Measurements from ENCODE around the gene DSCAML1.

DSCAML1 gene

DNA sequence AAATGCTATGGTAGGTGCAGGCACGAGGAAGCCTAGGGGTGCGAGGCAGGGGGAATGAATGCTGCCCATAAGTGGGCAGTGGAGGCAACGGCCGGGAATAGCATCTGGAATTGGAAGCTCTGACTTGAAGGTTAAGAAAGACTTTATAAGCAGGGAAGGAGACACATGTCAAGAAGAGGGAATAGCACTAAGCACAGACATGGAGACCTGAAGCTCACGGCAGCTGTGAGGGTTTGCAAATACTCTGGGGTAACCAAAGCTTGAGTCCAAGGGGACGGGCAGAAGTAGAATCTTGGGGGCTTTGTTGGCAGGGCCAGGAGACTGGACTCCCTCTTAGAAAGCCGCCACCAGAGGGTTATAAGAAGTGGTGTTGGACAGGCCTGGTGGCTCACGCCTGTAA, 356.8 kb downstream of the DSCAML1 start:
- no peaks in the 10 kb centered on the region for H3K36me3 Mint-ChIP-seq
- H3K4me1 Mint-ChIP-seq = no peaks in the 10 kb centered on the region
- H3K4me3 Mint-ChIP-seq = no peak overlapping the region
- H3K9me3 Mint-ChIP-seq = no peaks in the 10 kb centered on the region
- peaks cover 9% of the 10 kb centered on the region for H3K27me3 Mint-ChIP-seq
- H3K27ac Mint-ChIP-seq = no peak overlapping the region

DNA sequence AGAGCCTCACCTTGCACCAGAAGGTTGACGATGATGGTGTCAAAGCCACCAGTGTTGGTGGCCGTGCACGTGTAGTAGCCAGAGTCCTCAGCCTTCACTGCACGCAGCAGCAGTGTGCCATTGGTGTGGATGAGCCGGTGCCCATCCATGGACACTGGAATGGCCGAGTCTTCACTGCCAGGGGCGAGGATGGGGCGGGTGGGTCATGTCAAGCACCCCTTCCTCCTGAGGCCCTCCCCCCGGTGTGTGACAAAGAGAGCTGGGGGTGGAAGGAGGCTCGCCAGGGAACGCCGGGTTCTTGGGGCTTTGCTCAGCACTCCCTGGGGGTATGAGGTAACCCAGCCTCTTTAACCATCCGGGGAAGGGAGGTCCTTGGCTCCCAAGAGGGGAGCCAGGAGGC, 357.8 kb downstream of the DSCAML1 start:
- no peaks in the 10 kb centered on the region for H3K9me3 Mint-ChIP-seq
- no peaks in the 10 kb centered on the region for H3K36me3 Mint-ChIP-seq
- no peak overlapping the region for H3K4me3 Mint-ChIP-seq
- no peak overlapping the region for H3K27ac Mint-ChIP-seq
- H3K4me1 Mint-ChIP-seq = no peaks in the 10 kb centered on the region
- peaks cover 9% of the 10 kb centered on the region for H3K27me3 Mint-ChIP-seq

DNA sequence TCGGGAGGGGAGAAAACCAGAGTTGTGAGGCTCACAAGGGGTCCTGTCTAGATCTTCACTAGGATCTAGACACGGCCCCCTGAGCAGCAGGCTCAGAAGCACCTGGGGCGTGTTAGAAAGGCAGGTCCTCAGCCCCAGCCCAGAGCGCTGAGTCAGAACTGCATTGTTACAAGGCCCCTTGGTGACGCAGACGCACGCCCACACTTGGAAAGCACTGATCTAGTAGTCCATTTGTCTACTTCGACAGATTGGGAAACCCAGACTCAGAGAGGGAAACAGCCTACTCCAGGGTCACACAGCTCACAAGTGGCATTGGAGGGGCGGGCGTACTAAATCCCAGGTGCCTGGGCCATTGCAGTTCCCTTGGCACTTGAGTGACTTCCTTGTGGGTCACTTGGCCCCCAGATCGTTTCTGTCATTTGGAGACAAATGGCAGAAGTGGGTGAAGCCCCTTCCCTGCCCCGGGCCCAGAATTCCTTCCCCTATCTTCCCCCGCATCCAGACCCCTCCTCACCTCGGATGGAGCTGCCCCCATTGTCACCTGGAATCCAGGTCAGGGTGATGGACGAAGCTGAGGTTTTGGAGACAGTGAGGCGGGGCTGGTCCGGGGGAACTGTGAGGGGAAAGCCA, 358.5 kb downstream of the DSCAML1 start:
- no peaks in the 10 kb centered on the region for H3K4me1 Mint-ChIP-seq
- no peak overlapping the region for H3K4me3 Mint-ChIP-seq
- peaks cover 9% of the 10 kb centered on the region for H3K27me3 Mint-ChIP-seq
- no peaks in the 10 kb centered on the region for H3K36me3 Mint-ChIP-seq
- no peak overlapping the region for H3K27ac Mint-ChIP-seq
- no peaks in the 10 kb centered on the region for H3K9me3 Mint-ChIP-seq

DNA sequence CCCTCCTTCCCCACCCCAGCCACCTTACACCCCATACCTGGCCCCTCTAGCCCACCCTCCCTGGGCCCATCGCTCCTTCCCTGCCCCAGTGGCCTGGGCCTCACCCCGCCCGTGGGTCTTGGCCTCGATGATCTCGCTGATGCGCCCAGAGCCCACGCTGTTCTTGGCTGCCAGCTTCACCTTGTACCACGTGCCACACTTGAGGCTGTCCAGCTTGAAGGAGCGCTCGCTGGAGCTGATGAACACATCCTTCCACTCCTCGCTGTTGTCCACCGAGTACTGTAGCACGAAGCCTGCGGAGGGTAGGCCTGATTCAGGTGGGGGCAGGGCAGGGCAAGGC, 359.3 kb downstream of the DSCAML1 start:
- Mint-ChIP-seq H3K4me3 (no peak overlapping the region), H3K27me3 (peaks cover 9% of the 10 kb centered on the region), H3K27ac (no peak overlapping the region), H3K36me3 (no peaks in the 10 kb centered on the region), H3K9me3 (no peaks in the 10 kb centered on the region), H3K4me1 (no peaks in the 10 kb centered on the region)

DNA sequence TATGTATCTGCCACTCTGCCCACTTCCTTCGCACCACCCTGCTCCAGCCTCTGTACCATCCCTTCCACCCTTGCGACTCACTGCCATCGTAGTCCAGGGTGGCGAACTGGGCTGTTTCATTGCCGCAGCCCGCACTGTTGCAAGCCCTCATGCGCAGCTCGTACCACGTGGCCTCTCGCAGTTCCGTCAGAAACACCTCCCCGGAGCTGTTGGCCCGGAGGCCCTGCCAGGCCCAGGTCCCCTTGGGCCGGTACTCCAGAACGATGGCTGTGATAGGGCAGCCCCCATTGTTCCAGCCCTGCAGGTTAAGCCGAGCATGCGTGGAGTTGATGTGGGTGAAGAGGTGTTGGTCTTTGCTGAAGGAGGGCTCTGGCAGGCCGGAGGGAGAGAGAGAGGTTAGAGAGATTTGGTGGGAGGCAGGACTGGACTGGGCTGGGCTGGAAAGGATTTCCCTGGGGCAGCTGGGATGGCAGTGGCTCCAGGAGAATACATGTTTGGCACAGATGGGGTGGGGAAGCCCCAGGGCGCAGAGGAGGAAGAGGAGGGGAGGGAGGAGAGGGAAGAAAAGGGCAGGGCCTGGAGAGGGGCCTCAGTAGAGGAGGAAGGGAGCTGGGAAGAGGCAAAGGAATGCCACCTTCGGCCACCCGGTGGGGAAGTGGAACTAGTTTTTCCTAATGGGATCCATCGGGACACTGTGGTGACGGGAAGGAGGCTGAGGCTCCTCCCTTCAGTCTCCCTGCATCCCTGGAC, 359.8 kb downstream of the DSCAML1 start:
- Mint-ChIP-seq H3K4me3 (no peak overlapping the region), H3K27me3 (peaks cover 8% of the 10 kb centered on the region), H3K27ac (no peak overlapping the region), H3K36me3 (no peaks in the 10 kb centered on the region), H3K9me3 (no peaks in the 10 kb centered on the region), H3K4me1 (no peaks in the 10 kb centered on the region)

DNA sequence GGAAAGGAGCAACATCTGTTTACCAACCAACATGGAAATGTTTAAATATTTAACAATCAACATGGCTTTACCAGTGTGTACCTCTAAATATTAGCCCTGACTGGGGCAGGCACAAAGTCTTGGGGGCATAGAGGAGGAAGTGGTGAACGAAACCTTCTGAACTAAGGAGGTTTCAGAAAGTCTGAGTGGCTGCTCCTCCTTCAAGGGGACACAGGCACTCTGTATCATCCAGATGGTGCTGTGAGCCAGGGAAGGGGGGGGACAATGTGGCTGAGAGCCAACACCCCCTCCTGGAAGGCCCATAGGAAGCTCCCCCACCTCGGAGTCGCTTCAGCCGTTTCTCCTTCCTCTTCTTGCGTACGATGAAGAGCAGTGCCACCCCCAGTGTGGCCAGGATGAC, 361.7 kb downstream of the DSCAML1 start:
- no peaks in the 10 kb centered on the region for H3K4me1 Mint-ChIP-seq
- H3K27ac Mint-ChIP-seq = no peak overlapping the region
- no peaks in the 10 kb centered on the region for H3K9me3 Mint-ChIP-seq
- H3K27me3 Mint-ChIP-seq = peaks cover 2% of the 10 kb centered on the region
- H3K4me3 Mint-ChIP-seq = no peak overlapping the region
- H3K36me3 Mint-ChIP-seq = no peaks in the 10 kb centered on the region

DNA sequence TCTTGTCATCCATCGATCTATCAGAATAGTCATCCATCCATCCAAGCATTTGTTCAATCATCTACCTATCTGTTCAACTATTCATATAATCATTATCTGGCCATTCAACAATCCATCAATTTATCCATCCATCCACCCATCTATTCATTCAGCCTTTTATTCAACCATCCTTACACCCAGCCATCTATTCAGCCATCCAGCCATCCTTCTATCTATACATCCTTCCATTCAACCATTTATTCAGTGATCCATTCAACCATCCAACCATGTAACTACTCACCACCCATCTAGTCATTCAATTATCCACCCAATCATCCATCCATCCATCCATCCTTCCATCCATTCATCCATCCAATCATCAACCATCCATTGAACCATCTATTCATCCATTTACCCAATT, 362.5 kb downstream of the DSCAML1 start:
- no peaks in the 10 kb centered on the region for H3K36me3 Mint-ChIP-seq
- peaks cover 2% of the 10 kb centered on the region for H3K27me3 Mint-ChIP-seq
- H3K27ac Mint-ChIP-seq = no peak overlapping the region
- H3K4me3 Mint-ChIP-seq = no peak overlapping the region
- H3K9me3 Mint-ChIP-seq = no peaks in the 10 kb centered on the region
- H3K4me1 Mint-ChIP-seq = no peaks in the 10 kb centered on the region

DNA sequence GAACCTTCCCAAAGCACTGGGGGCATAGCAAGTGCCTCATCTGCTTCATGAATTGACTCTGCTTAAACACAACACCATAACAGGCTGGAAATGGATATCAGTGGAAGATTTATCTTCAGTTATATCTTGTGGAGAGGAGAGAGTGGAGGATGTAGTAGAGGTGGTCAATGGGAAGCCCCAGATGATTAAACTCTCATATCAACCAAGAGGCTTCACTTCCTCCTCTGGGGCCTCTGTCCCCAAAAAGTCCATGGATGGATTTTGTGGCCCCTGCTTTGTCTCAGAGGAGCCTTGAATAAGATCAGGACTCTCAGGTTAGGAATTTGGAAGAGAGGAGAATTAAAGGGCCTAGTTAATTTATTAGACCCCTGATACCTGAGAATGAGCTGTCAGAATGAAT, 363.3 kb downstream of the DSCAML1 start:
- no peaks in the 10 kb centered on the region for H3K9me3 Mint-ChIP-seq

DNA sequence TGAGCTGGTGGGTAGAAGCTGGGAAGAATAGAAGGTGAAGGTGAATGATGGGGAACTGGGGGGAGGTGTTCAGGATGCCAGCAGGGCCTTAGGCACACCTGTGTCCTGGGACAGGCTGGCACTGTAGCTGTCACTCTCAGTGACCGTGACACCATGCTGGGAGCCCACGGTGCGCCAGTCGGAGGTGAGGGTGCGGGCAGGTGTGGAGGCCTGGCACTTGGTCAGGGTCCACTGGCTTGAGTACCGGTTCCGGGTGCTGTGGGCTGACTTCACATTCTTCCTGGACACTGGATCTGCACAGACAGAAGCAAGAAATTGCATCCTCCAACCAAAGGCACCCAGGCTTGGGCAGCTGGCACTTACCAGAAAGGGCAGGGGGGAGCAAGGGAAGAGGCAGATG, 365.6 kb downstream of the DSCAML1 start:
- Mint-ChIP-seq H3K4me3 (no peak overlapping the region), H3K9me3 (no peaks in the 10 kb centered on the region), H3K27ac (no peak overlapping the region), H3K4me1 (peaks cover 6% of the 10 kb centered on the region), H3K27me3 (peaks cover 3% of the 10 kb centered on the region), H3K36me3 (no peaks in the 10 kb centered on the region)

More for the DNA sequence above, 363.3 kb downstream of the DSCAML1 start:
- Mint-ChIP-seq H3K36me3 (no peaks in the 10 kb centered on the region), H3K4me3 (no peak overlapping the region), H3K27me3 (peaks cover 1% of the 10 kb centered on the region), H3K27ac (no peak overlapping the region), H3K4me1 (no peaks in the 10 kb centered on the region)

DNA sequence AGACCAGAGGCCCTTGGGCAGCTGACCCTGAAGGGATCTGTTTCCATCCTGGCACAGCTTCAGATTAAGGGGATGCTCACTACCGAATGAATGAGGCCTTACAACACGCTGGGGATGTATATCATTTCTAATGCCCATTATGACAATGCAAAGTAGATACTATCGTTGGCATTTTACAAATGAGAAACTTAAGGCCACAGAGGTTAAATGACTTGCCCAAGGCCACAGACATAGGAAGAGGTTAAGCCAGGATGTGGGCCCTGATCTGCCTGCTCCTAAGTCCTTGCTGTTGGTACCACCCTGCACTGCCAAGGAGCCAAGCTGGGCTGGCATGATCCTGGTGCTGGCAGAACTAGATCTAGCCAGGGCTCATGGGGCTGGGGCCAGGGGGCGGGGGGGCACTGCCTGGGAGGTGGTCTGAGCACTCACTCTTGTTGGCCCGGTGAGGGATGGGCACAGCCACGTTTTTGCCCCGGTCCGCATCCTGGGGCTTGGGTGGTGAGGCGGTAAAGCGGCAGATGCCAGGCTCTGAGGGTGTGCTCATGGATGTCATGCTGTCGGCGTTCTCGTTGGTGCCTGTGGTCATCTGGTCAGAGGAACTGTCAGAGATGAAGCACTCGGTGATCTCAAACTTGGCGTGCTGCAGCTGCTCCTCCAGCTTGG, 366.6 kb downstream of the DSCAML1 start:
- Mint-ChIP-seq H3K27me3 (peaks cover 1% of the 10 kb centered on the region), H3K27ac (no peak overlapping the region), H3K36me3 (no peaks in the 10 kb centered on the region), H3K4me1 (peaks cover 6% of the 10 kb centered on the region), H3K9me3 (no peaks in the 10 kb centered on the region), H3K4me3 (no peak overlapping the region)

DNA sequence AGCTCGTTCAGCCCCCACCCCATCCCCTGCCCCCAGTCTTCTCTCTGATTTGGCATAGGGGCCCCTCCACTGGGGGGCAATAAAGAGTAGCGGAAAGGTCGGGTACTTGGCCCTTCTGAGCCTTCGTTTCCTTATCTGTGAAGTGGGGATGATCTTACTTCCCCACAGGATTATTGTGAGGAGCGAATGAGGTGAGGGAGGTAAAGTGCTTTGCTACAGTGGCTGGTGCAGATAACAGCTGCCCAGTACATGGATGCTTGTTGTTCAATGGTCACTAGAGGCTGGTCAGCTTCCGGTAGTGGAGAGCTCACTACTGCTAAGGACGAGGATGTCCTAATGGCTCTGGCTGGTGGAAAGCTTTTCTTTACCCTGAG, 368.2 kb downstream of the DSCAML1 start:
- H3K27me3 Mint-ChIP-seq = peaks cover 3% of the 10 kb centered on the region
- no peaks in the 10 kb centered on the region for H3K9me3 Mint-ChIP-seq
- H3K27ac Mint-ChIP-seq = no peak overlapping the region
- H3K4me3 Mint-ChIP-seq = no peak overlapping the region
- H3K36me3 Mint-ChIP-seq = no peaks in the 10 kb centered on the region
- H3K4me1 Mint-ChIP-seq = peaks cover 6% of the 10 kb centered on the region

DNA sequence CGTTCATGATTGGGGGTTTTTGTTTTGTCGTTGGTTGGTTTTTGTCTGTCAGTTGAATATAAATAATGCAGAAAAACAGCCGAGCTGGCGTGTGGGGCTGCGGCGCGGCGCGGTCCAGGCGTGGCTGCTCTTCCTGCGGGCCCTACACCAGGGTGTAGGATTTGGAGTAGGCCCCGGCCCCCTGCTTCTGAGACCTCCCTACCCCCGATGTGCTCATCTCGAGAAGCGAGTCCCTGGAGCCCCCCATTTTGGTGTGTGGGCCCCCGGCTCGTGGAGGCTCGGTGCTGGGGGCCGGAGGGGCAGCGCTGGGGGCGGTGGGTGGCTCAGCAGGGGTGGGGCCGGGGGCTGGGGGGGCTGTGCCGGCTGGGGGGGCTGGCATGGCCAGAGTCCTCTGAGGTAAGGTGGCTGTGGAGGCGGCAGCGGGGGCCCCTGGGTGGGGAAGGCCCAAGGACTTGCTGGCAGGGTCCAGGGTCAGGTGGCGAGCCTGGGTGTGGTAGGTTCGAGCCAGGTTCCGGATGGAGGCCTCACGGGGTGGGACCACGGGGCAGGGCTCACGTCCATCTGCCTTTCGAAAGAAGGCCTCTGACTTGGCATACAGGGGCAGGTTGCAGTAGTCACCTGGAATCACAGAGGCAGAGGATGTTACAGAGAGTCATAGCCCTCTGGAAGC, 368.7 kb downstream of the DSCAML1 start:
- no peak overlapping the region for H3K27ac Mint-ChIP-seq

DNA sequence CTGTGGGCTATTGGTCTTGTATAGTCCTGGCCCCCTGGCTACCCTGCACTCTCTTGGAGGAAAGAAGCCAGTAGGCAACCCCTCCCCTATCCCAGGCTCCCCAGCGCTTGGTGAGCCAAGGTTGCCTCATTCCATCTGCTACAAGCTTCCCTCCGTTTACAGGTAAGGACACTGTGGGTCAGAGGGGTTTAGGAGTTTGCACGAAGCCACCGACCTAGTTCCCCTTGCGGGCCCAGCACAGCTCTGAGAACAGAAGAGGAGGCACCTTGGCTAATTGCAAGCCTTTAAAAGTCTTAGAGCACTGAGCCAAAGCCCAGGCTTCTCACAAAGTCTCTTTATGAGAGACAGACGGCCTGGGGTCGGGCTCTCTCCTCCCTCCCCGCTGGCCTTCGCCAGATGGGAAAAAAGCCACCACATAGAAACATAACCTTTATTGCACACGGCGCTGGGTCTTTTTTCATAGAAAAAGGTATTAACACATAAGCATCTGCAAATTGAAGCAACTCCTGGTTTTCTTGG, 369.6 kb downstream of the DSCAML1 start:
- Mint-ChIP-seq H3K27ac (no peak overlapping the region), H3K9me3 (no peaks in the 10 kb centered on the region)

More for the DNA sequence above, 368.7 kb downstream of the DSCAML1 start:
- peaks cover 3% of the 10 kb centered on the region for H3K27me3 Mint-ChIP-seq
- no peak overlapping the region for H3K4me3 Mint-ChIP-seq
- peaks cover 6% of the 10 kb centered on the region for H3K4me1 Mint-ChIP-seq
- H3K36me3 Mint-ChIP-seq = no peaks in the 10 kb centered on the region
- no peaks in the 10 kb centered on the region for H3K9me3 Mint-ChIP-seq

DNA sequence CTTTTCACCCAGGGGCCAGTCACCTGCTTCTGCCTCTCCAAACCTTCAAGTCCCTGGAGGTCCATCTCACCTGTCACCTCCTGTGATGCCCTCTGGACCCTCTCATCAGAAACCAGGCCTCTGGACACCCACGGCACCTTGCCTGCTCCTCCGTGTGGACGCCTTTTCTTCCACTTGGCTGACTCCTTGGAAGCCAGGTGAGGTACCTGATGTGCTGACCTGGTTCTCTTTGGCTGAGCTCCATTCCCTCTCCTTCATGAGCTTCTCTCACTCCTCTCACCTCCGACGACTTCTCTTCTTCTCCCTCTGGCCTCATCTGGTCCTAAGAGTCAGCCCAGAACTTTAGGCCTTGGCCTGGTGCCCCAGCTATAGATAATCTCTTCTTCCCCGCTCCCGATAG, 370.1 kb downstream of the DSCAML1 start:
- no peak overlapping the region for H3K4me3 Mint-ChIP-seq
- peaks cover 3% of the 10 kb centered on the region for H3K27me3 Mint-ChIP-seq

More for the DNA sequence above, 369.6 kb downstream of the DSCAML1 start:
- no peak overlapping the region for H3K4me3 Mint-ChIP-seq
- peaks cover 6% of the 10 kb centered on the region for H3K4me1 Mint-ChIP-seq
- H3K36me3 Mint-ChIP-seq = no peaks in the 10 kb centered on the region
- peaks cover 3% of the 10 kb centered on the region for H3K27me3 Mint-ChIP-seq

DNA sequence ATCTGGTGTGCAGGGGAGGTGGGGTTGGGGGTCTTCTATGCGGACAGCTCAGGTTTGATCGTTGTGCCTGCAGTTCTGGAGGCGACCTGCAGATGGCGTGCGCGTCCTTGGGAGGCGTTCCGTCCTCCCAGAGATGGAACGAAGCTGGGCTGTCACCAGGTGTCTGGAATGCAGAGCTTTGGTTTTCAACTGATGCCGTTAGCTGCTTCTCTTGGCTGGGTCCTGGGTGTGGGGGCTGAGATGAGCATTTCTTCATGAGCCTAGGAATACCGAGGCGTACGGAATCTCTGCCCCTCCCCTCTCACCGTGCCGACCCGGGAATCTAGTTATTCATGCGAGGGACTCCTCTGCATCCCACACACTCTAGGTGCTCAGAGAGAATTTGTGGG, 370.7 kb downstream of the DSCAML1 start:
- peaks cover 3% of the 10 kb centered on the region for H3K27me3 Mint-ChIP-seq
- peaks cover 6% of the 10 kb centered on the region for H3K4me1 Mint-ChIP-seq
- H3K27ac Mint-ChIP-seq = no peak overlapping the region
- no peak overlapping the region for H3K4me3 Mint-ChIP-seq
- H3K36me3 Mint-ChIP-seq = no peaks in the 10 kb centered on the region
- H3K9me3 Mint-ChIP-seq = no peaks in the 10 kb centered on the region

More for the DNA sequence above, 370.1 kb downstream of the DSCAML1 start:
- Mint-ChIP-seq H3K9me3 (no peaks in the 10 kb centered on the region), H3K36me3 (no peaks in the 10 kb centered on the region), H3K27ac (no peak overlapping the region), H3K4me1 (peaks cover 6% of the 10 kb centered on the region)

All from activated naive CD4-positive, alpha-beta T cell treated with anti-CD3 and anti-CD28 coated beads, Interleukin-2, amount 50 U/mL, for 24 hours (primary cell).